Left lobe of liver (tissue), 2 donors: ENCODE measurements around the gene BYSL. TPM values are rescaled to one million over a fixed set of nuclear protein-coding genes. Genes with fewer than 3 reads are reported as not detected.

Experiments used
- ATAC-seq: fragments of 200-7000 bp; cut with Tn5 transposase; one replicate; pipeline ENCODE4 v1.9.1; 2020; ENCODE audit warnings: mild to moderate bottlenecking, moderate library complexity
- DNase-seq: peaks from one replicate; pipeline ENCODE4 v3.0.0-alpha.2; 2020; ENCODE audit warnings: low spot score
- total RNA-seq: library from RNA; stranded (reverse); gene quantifications from one replicate; pipeline ENCODE4 v1.2.1, GENCODE V29; 2021
- donor health status: DM: no; HTN: no; CAD: no; lungs with moderate emphysema.
- donor health status: DM: no; HTN: yes; CAD: no.

Gene BYSL
- total RNA-seq, 1 donor from 2014 or later: 5.3 TPM

DNA sequence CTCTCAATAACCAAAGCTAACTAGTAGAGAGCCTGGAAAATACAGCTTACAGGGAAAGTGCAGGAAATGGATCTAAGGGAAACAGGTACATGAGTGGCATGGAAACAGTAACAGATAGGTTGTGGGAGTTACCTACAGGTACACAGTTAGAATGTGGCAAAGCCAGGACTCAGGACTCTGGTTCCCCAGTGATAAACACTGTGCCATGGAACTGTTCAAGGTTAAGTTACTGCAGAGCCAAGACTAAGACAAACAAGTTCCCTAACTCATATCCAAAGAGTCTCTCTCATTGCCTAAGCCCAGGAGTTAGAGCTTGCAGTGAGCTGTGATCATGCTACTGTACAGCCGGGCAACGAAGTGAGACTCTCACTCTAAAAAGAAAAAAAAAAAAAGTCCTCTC is 7.0 kb upstream of the BYSL start:
- DNase-seq (no peak), ATAC-seq (no peak)

DNA sequence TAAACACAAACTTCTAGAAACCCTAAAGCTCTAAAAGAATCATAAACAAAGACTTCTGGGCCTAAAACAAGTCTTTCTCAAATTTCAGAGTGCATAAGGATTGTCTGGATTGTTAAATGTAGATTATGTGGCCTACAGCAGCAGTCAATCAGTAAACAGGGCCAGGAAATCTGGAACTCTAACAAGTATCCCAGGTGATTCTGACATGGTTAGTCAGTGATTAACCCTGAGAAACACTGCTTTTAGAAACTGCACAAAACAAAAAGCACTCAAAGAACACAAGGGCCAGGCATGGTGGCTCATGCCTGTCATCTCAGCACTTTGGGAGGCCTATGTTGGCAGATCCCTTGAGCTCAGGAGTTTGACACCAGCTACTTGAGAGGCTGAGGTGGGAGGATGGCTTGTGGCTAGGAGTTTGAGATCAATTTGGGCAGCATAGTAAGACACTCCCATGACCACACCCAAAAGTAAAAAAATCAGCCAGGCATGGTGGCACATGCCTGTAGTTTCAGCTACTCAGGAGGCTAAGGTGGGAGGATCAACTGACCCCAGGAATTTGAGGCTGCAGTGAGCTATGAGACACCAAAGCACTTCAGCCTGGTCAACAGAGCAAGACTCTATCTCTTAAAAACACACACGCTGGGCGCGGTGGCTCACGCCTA is 6.3 kb upstream of the BYSL start:
- DNase-seq (no peak), ATAC-seq (no peak)

DNA sequence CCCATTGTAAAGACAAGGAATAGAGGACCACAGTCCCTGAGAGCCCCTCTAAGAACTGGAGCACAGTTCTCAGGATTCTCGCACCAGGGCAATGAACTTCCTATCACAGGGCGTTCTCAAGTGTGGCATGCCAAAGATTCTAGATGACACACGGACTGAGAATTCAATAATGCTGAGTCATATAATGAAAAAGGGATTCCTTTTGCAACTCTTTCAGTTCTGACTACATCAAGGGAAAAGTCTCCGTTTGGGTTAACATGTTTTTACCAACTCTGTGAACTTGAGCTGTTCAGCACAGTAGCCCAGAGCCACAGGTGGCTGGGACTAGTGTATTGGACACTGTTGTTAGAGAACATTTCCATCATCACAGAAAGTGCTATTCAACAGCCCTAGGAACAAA is 3.8 kb upstream of the BYSL start:
- ATAC-seq: no peak

DNA sequence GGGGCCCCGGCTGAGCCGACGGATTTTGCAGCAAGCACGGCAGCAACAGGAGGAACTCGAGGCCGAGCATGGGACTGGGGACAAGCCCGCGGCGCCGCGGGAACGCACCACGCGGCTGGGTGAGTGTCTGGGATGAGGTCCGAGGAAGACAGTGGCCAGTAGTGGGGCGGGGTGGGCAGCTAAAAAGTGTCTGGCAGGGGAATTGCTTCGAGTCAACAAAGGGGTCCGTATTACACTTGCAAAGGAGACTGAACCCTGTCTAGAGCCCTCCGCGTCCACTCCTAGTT is 356 bp downstream of the BYSL start:
- DNase-seq (no peak), ATAC-seq (peak; percentile 38)

More for the DNA sequence above, 3.8 kb upstream of the BYSL start:
- no peak for DNase-seq

DNA sequence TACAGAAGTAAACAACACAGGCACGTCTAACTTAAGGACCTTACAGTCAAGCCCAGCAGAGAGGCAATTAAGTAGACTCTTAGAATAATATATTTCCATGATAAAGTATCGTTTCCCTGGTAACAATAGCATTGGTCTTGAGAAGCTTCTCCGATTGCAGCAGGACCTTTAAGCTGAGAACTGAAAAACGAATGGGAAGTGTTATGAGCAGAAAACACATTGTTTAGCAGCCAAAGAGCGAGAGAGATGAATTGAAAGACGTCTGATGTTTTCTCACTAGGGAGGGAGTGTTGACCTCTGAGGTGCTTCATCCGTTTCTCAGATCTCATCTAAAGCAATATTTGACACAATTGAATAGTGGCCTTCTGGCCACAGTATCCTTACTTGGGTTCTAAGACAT is 855 bp downstream of the BYSL start:
- ATAC-seq: no peak
- DNase-seq: no peak

DNA sequence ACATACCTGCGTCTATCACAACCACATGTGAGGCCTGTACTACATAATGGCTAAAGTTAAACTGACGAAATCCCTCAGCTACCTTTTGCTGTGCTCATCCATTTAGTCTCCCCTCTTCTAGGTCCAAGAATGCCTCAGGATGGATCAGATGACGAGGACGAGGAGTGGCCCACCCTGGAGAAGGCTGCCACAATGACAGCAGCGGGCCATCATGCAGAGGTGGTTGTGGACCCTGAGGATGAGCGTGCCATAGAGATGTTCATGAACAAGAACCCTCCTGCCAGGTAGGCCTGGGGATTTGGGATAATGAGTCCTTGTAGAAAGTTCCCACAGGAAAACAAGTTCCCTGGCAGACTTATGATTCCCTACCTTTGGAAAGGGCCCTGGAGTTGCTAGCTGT is 6.0 kb downstream of the BYSL start:
- DNase-seq: no peak
- no peak for ATAC-seq

DNA sequence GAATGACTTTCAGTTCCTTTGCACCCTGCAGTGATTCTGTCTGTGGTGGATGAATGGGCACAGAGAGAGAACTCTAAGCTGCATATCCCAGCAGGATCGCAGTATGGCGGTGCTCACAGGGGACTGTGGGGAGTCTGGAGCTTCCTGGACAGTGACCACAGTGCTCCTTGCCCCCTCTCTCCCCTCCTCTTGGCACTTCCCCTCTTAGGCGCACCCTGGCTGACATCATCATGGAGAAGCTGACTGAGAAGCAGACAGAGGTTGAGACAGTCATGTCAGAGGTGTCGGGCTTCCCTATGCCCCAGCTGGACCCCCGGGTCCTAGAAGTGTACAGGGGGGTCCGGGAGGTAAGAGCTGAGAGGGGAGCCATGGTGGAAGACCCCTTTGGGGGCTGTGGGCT is 8.6 kb downstream of the BYSL start:
- DNase-seq (no peak), ATAC-seq (no peak)

DNA sequence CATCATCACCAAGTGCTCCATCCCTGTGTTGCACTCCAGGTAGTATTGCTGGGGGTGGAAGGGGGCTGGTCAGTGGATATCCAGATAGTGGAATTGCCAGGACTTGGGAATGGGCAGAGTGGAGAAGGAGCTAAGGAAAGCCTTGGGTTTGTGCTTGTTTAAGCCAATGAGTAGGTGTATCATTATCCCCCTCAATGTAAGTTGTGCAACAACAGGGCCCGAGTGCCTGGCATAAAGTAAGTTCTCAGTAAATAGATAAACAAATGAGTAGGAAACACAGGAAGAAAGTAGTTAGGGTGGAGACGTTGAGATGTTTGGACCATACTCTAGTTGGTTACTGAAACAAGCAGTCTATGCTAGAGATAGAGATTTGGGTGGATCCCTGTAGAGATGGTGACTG is 10.5 kb downstream of the BYSL start:
- no peak for ATAC-seq
- no peak for DNase-seq

DNA sequence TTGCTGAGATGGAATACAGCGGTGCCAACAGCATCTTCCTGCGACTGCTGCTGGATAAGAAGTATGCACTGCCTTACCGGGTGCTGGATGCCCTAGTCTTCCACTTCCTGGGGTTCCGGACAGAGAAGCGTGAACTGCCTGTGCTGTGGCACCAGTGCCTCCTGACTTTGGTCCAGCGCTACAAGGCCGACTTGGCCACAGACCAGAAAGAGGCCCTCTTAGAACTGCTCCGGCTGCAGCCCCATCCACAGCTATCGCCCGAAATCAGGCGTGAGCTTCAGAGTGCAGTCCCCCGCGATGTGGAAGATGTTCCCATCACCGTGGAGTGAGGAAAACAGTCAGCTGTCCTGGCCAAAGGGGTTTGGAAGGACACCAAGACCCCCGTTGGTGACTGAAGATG is 11.1 kb downstream of the BYSL start:
- ATAC-seq (no peak), DNase-seq (no peak)

DNA sequence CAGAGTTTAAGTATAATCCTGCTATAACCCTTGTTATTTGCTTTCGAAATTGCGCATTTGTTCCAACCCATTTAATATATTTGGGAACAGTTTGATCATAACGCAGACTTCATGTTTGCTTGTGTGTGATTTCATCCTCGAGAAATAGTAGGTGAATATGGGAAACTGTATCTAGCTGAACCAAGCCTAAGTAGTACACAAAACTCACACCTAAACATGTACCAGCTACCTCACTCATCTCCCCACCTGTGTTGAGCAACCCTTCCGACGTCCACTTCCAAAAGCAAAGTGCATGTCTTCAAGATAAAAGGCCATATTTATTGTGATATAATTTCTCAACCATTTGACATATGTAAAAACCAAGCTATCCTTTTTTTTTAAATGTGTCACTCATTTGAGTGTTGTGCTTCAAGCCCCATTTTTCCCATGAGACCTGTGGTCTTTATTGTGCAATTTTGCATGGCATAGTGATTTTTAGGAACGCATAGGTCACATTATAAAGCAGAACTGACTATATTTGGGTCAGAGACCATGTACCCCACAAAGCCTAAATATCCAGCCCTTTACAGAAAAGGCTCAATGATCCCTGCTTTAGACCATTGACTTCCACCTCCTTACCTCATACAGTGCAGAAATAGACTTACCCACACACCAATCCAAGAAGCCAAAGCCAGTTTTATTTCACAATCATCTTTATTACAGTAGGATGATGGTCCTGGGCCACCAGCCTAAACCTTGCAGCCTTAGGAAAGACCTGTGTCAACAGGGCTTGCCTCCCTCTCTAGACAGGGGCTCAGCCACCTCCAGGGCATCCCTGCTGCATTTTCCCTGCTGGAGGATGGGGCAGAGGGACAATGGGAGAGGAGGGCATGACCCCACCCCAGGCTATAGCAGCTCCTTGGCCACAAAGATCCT is 13.2 kb downstream of the BYSL start:
- DNase-seq (no peak), ATAC-seq (no peak)

DNA sequence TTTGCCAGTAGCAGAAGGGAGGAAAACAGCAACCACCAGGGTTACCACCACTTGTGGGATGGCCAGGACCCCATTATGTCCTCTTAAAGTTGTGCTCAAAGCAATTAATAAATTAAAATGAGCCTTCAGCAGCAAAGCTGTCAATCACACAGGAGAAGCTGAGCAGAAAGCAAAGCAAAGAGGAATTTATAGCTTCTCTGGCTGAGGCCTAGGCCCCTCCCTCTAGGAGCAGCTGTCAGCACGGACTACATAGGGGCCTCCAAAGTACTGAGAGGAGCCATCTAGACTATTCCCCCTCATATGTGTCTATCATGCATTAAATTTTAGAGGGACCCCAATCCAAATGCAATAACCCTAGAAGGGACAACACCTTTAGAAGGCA is 13.9 kb downstream of the BYSL start:
- DNase-seq (no peak), ATAC-seq (no peak)

DNA sequence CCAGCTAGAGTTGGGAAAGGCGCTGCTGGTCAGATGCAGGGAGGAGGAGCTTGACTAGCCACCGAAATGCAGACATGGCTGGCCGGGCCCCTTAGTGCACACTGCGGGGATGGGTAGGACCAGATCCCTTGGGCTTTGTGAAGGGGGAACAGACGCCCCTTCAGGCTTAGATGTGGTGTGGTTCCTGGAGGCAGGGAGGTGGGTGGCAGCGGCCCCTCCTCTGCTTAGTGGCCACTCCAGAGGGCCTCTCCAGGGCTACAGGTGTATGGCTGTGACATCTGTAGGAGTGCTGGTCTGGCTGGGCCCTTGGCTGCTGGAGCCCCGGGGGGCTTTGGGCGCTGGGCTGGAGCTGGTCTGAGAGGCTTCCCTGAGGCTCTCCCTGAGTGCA is 14.4 kb downstream of the BYSL start:
- ATAC-seq (no peak), DNase-seq (no peak)

DNA sequence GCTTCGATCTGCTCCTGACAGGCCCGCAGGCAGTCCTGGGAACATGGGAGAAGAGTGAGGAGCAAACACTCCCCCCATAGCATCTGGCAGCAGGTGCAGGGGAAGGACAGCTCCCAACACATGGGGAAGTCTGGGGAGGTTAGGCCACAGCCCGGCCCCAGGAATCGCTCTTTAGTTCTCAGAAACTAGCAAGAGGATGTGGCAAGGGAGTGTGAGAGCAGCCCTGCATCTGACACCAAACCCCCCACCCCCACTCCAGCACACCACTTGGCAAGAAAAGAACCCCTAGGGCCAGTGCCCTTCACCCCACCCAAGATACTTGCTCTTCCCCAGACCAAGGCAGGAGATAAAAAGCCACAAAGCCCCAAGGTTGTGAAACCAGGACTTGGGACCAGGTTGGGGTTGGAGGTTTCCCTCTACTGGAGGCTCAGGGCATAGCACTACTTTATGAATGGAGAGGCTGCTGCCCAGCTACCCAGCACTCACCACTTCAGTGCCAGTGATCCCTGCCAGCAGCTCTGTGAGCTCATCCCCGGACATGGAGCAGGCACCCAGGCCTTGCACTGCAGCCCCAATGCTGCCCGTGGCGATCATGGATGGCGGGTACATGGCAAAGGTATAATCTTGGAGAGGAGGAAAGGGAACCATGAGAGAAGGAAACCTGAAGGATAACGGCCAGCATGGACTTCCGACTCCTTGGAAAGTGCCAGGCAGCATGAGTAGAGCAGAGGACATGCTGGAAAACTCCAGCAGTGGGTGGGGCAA is 15.0 kb downstream of the BYSL start:
- peak; percentile 94 for ATAC-seq
- DNase-seq: peak; percentile 82

DNA sequence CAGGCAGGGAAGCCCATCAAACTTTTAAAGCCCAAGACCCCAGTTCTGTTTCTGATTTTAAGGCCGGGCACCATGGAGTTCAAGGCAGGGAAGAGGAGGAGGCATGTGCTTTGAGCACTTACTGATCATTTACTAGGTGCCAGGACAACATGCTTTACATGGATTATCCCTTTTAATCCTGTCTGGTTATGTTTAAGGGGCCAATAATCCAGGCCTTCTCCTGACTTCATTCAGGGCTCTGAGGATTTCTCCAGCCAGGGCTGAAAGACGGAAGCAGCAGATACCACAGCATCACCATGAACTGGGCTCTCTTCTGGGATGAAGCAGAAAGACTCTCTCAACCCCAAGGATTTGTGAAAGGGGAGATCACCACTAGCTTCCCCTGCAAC is 16.2 kb downstream of the BYSL start:
- DNase-seq: no peak
- ATAC-seq: no peak

DNA sequence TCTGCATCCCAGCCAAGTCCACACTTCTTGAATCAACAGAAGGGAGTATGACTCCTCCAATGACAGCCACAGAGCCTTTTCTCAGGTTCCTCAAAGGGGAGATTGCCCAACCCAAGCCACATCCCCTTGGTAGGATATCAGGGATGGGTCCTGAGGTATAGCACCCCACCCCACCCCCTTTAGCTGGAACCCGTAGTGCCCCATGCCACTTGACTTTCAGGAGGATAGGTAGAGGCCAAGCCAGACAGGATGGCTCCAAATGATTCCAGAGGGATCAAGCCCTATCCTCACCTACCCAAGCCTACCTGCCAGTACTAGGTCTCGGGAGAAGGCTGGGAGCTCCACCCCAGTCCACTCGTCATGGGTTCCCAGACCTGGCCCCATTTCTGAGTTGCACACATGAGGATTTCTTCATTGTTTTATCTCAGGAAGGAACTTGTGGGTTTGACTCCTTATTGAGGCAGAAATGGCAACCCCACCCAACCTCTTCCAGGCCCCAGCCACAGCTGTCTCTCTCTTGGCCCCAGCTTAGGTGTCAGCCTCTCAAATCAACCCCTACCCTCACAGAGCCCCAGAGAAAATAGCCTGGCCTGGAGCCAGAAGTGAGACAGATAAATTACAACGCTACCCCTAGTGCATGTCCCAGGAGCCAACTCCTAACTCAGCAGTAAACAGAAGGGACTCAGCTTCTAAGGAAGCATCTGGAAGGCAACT is 16.7 kb downstream of the BYSL start:
- DNase-seq: no peak
- ATAC-seq: no peak

DNA sequence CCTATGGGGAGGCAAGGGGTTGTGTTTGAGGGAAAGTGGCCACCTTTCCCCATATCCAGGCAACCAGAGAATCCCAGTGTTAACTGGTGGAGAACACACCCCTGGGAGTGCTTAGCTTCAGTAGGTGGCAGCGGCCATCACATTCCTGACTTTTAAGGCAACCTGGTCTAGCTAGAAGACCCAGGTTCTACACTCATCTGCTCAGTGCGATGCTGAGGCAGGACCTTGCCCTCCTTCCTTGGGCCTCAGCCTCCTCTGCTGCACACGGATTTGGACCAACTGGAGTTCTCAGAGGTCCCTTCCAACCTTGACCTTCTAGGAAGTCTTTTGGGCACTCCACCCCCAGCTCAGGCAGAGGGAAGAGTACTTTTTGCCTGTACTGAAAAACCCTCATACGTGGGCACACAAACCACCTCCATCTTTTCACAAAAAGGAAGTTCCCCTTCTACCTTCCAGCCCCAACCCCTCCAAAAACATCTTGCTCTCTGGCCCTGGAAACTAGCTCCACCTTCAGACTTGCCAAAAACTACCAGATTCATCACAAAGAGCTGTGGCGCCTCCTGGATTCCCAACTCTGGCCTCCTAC is 17.4 kb downstream of the BYSL start:
- ATAC-seq (no peak), DNase-seq (no peak)

DNA sequence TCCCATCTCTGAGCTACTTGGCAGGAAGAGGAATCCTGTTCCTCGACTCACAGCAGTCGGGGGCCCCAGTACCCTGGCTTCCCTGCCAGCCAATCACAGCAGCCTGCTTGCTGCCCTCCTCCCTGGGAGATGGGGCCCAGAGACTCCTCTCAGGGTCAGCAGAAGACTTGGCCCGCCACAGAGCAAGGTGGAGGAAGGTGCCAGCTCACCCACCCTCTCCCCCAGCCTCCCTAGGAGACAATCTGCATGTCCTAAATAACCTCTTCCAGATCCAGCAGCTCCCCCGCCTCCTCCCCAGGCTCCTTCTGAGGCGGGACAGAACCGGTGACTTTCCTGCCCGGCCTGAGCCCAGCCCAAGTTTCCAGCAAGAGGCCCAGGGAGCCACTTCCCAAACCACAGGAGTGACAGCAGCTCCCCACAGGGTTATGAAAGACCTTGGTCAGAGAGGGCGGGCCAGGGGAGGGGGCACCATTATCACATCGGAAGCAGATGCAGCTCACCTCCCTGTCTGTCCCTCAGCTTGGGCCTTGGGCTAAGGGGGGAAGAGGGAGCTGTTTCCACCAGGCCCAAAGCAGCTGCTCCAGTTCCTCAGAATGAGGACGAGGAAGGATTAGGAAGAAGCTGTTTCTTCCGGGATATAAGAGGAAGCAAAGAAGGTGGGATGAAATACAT is 18.0 kb downstream of the BYSL start:
- no peak for ATAC-seq
- peak; percentile 56 for DNase-seq

DNA sequence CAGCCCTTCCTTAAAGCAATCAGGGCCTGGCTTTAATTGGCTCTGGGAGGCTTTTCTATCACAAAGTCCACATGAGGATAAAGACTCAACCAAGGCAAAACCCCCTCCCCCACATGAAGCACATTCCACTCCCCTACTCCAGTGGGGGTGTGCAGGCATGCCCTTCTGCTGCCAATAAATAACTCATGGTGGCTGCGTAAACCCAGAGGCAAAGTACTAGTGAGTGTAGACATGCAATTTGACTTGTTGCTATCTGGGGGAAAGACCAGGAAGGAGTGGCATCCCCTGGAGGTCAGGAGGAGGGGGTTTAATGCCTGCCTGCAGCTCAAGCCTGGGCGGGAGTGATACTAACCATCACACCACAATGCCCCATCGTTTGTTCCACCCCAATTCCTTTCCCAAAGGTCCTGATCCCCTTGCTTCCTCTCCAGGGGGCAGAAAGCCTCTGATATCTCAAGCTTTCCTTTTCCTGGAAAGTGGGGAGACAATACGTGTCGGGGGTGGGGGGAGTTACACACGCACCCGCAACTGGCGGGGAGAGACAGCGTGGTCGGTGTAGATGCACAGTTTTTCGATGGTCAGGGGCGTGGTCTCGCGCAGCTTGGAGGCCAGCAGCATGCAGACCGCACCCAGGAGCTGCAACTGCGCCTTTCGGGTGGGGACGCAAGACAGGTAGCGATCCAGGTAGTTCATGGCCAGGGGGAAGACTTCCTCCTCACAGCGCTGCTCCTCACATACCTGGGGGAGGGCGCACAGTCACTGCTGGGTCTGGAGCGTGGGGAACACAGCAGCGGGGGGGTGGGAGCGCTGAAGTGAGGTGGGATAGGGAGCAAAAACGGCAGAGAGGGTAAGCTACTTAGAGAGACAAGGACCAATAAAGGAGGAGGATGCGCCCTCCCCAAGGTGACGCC is 18.8 kb downstream of the BYSL start:
- DNase-seq (no peak), ATAC-seq (no peak)

DNA sequence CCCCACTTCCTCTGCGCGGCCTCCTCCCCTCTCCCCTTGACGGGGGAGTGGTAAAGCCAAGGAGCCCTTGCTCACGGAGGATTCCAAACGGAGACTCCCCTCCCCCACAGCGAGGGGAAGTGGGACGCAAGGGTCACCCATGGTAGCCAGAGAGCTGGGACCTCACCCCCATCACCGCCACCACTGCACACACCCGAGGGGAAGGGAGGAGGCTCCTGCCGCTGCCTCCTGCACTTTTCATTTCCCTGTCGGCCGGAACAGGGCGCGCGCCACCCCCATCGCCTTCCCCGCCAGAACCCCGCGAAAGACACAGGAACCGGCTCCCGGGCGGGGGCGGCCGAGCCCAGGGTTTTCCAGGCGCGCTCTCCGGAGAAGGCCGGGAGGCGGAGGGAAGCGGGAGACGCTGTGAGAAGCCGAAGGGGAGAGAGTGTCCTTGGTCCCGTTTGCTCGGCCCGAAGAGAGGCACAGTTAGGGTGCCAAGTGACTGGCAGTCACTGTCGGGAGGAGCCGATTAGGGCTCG is 19.5 kb downstream of the BYSL start:
- ATAC-seq (peak; percentile 10), DNase-seq (peak; percentile 65)
